HG03460 (cell line): ENCODE results near the gene KCNMA1.

Experiments
- ATAC-seq: cut with Tn5 transposase; IDR thresholded peaks from one replicate; pipeline ENCODE4 v1.9.1; 2021; ENCODE audit not compliant: unreplicated experiment

KCNMA1 gene

GRCh38 chr10:76942628-76943416, 694.8 kb downstream of the KCNMA1 start:
- ATAC-seq: no peak

GRCh38 chr10:76939933-76940468, 697.6 kb downstream of the KCNMA1 start:
- ATAC-seq: no peak

GRCh38 chr10:76937181-76937600, 700.4 kb downstream of the KCNMA1 start:
- no peak for ATAC-seq

GRCh38 chr10:76935941-76936613, 701.5 kb downstream of the KCNMA1 start:
- ATAC-seq: no peak

GRCh38 chr10:76928565-76928964, 709.0 kb downstream of the KCNMA1 start:
- ATAC-seq: no peak

- ATAC-seq: no peak
Observed at GRCh38 chr10:76925636-76926405, 711.8 kb downstream of the KCNMA1 start.

GRCh38 chr10:76922666-76923065, 714.9 kb downstream of the KCNMA1 start:
- no peak for ATAC-seq

GRCh38 chr10:76921383-76922010, 716.1 kb downstream of the KCNMA1 start:
- ATAC-seq: no peak

GRCh38 chr10:76920581-76920980, 717.0 kb downstream of the KCNMA1 start:
- no peak for ATAC-seq

GRCh38 chr10:76918106-76918505, 719.5 kb downstream of the KCNMA1 start:
- no peak for ATAC-seq

- ATAC-seq: no peak
Observed at GRCh38 chr10:76917071-76917470, 720.5 kb downstream of the KCNMA1 start.

- no peak for ATAC-seq
Observed at GRCh38 chr10:76916536-76916935, 721.1 kb downstream of the KCNMA1 start.

GRCh38 chr10:76915316-76915715, 722.3 kb downstream of the KCNMA1 start:
- ATAC-seq: no peak

- no peak for ATAC-seq
Observed at GRCh38 chr10:76911184-76911583, 726.4 kb downstream of the KCNMA1 start.

- ATAC-seq: no peak
Observed at GRCh38 chr10:76910184-76910962, 727.2 kb downstream of the KCNMA1 start.

GRCh38 chr10:76906256-76906655, 731.4 kb downstream of the KCNMA1 start:
- ATAC-seq: no peak

- no peak for ATAC-seq
Observed at GRCh38 chr10:76905251-76905650, 732.4 kb downstream of the KCNMA1 start.

- no peak for ATAC-seq
Observed at GRCh38 chr10:76903387-76903945, 734.1 kb downstream of the KCNMA1 start.

GRCh38 chr10:76902949-76903348, 734.7 kb downstream of the KCNMA1 start:
- ATAC-seq: no peak

GRCh38 chr10:76901701-76902100, 735.9 kb downstream of the KCNMA1 start:
- no peak for ATAC-seq
